GM18526 (cell line): ENCODE data around the gene MTHFD2.

Experiments
- POLR2A ChIP-seq: IDR thresholded peaks from 3 replicates; pipeline ENCODE4 v1.6.1; 2011; ENCODE audit not compliant: insufficient read length; ENCODE audit errors: extremely low read depth

Gene MTHFD2

GRCh38 chr2:74219846-74220486 is 21.6 kb downstream of the MTHFD2 start:
- TF ChIP-seq POLR2A: no peak

- no peak for TF ChIP-seq POLR2A
These were observed 22.7 kb downstream of the MTHFD2 start for GRCh38 chr2:74221091-74221490.

GRCh38 chr2:74221604-74222299 is 23.3 kb downstream of the MTHFD2 start:
- no peak for TF ChIP-seq POLR2A

- TF ChIP-seq POLR2A: no peak
These were observed 23.9 kb downstream of the MTHFD2 start for GRCh38 chr2:74222300-74222650.

- no peak for TF ChIP-seq POLR2A
These were observed 25.7 kb downstream of the MTHFD2 start for GRCh38 chr2:74223941-74224770.

GRCh38 chr2:74225698-74226459 is 27.5 kb downstream of the MTHFD2 start:
- TF ChIP-seq POLR2A: no peak

GRCh38 chr2:74226648-74227213 is 28.3 kb downstream of the MTHFD2 start:
- TF ChIP-seq POLR2A: no peak

GRCh38 chr2:74227646-74228045 is 29.2 kb downstream of the MTHFD2 start:
- no peak for TF ChIP-seq POLR2A

GRCh38 chr2:74228772-74229171 is 30.4 kb downstream of the MTHFD2 start:
- TF ChIP-seq POLR2A: no peak

- no peak for TF ChIP-seq POLR2A
These were observed 34.0 kb downstream of the MTHFD2 start for GRCh38 chr2:74232426-74232825.

GRCh38 chr2:74233648-74234047 is 35.2 kb downstream of the MTHFD2 start:
- TF ChIP-seq POLR2A: no peak

- no peak for TF ChIP-seq POLR2A
These were observed 36.6 kb downstream of the MTHFD2 start for GRCh38 chr2:74235041-74235440.

GRCh38 chr2:74238879-74239278 is 40.5 kb downstream of the MTHFD2 start:
- no peak for TF ChIP-seq POLR2A

GRCh38 chr2:74239346-74239745 is 40.9 kb downstream of the MTHFD2 start:
- TF ChIP-seq POLR2A: no peak
